A673 (cell line): ENCODE data around the gene FNDC7.

Source experiments
- CTCF ChIP-seq: fragments of 300-800, 200-600 bp; sonication (generic); conservative IDR thresholded peaks from 2 replicates; pipeline ENCODE4 v1.5.1; 2017; ENCODE audit warnings: low read depth, mild to moderate bottlenecking, antibody characterized with exemption, low read length, moderate library complexity, mixed read lengths
- EZH2 ChIP-seq: fragments of 200-600 bp; sonication (generic); IDR thresholded peaks from 2 replicates; pipeline ENCODE4 v1.6.1; 2017; ENCODE audit warnings: borderline replicate concordance, low read depth, mild to moderate bottlenecking, mixed read lengths, antibody characterized with exemption, low read length; ENCODE audit not compliant: poor library complexity, severe bottlenecking

- TF ChIP-seq CTCF (no peak), EZH2 (no peak)
Measured at GRCh38 chr1:108785880-108786279, 73.2 kb downstream of the FNDC7 start.
